ENCODE results near the gene PLXNA2. TPM values are rescaled to one million over a fixed set of nuclear protein-coding genes. Genes with fewer than 3 reads are reported as not detected.

The PLXNA2 gene
- total and polyA plus RNA-seq, 2 of the 8 experiments (the other 6 are each of a cell fraction or from before 2014, with no cell fraction given), result 0.33 to 1.5 TPM

DNA sequence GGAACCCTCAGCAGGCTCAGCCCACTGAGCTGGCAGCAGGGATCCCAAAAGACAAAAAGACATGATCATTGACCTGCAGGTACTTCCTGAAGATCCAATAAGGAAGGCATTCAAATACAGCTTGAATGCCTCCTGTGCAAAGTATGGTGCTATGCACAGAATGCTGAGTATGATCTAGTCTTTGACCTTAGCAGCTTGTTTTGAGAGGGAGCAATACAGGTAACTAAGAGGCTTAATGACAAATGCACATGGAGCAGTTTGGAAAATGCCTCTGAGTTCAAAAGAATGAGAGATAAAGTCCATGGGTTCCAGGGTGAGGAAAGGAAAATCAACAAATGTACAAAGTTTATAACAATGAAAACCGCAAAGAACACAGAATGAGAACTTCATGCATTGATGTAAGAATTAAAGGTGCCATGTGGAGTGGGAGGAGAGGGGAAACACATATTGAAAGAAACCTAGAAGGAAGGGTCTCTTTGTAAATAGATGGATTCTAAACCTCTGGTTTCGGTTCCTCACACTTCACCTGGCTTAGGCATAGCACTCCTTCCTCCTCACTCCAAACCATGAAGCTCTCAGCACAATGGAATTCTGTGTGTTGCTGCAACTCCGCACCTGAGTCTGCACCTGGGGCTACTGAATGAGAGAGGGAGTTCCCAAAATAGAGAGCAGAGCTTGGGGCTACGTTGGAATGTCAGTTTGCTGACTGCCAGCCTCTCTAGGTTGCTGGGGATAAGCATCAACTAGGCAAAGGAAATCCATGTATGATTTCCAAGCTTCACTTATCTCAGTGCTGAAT lies 77.6 kb downstream of the PLXNA2 start (continued):
- TF ChIP-seq BCL11A (IDR thresholded peaks at IDR 0.05; ENCODE audit: low read depth in 2 of 2, low read length in 2 of 2) (no peak), TCF12 (IDR thresholded peaks at IDR 0.05; ENCODE audit: low read depth, low read length) (peak; percentile 85; the same call in 1 of the 2 replicates), SIN3A (conservative IDR thresholded peaks at IDR 0.05 in 1 of 2, IDR thresholded peaks at IDR 0.05 in 1 of 2; ENCODE audit: low read depth in 1 of 2, low read length in 2 of 2) (no peak), NRF1 (IDR thresholded peaks at IDR 0.05; ENCODE audit: low read depth, low read length) (no peak), SIRT6 (IDR thresholded peaks at IDR 0.05; ENCODE audit: low read length) (no peak), CHD1 (IDR thresholded peaks at IDR 0.05; ENCODE audit: low read depth, low read length) (no peak), YY1 (IDR thresholded peaks at IDR 0.05; ENCODE audit: low read depth, low read length) (no peak), RAD21 (IDR thresholded peaks at IDR 0.05 in 1 of 2, conservative IDR thresholded peaks at IDR 0.05 in 1 of 2; ENCODE audit: low read depth in 2 of 2, low read length in 2 of 2) (no peak), SP2 (IDR thresholded peaks at IDR 0.05; ENCODE audit: low read length) (no peak), PHF8 (conservative IDR thresholded peaks at IDR 0.05; ENCODE audit: low read depth, low read length) (no peak), TAF7 (optimal IDR thresholded peaks at IDR 0.05; ENCODE audit: borderline replicate concordance, low read depth, low read length) (no peak), NANOG (IDR thresholded peaks at IDR 0.05; ENCODE audit: insufficient read depth, low read depth, low read length, poor library complexity, severe bottlenecking) (no peak)
